Measurements from ENCODE around the gene EIF3C.
"Not testable (repeated sequence)": the region's sequence is repeated elsewhere in the genome, so short reads cannot be mapped to it uniquely, and the experiment has no call there.

The EIF3C gene, protein sequence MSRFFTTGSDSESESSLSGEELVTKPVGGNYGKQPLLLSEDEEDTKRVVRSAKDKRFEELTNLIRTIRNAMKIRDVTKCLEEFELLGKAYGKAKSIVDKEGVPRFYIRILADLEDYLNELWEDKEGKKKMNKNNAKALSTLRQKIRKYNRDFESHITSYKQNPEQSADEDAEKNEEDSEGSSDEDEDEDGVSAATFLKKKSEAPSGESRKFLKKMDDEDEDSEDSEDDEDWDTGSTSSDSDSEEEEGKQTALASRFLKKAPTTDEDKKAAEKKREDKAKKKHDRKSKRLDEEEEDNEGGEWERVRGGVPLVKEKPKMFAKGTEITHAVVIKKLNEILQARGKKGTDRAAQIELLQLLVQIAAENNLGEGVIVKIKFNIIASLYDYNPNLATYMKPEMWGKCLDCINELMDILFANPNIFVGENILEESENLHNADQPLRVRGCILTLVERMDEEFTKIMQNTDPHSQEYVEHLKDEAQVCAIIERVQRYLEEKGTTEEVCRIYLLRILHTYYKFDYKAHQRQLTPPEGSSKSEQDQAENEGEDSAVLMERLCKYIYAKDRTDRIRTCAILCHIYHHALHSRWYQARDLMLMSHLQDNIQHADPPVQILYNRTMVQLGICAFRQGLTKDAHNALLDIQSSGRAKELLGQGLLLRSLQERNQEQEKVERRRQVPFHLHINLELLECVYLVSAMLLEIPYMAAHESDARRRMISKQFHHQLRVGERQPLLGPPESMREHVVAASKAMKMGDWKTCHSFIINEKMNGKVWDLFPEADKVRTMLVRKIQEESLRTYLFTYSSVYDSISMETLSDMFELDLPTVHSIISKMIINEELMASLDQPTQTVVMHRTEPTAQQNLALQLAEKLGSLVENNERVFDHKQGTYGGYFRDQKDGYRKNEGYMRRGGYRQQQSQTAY

GRCh38 chr16:28711220-28712083 is at the start of gene EIF3C:
Gene EIF3C (plus strand): TSS chr16:28711464. CDS start chr16:28711687, 223 bp downstream.
- not testable (repeated sequence) for DNase-seq (ENCODE audit: low spot score)

DNA sequence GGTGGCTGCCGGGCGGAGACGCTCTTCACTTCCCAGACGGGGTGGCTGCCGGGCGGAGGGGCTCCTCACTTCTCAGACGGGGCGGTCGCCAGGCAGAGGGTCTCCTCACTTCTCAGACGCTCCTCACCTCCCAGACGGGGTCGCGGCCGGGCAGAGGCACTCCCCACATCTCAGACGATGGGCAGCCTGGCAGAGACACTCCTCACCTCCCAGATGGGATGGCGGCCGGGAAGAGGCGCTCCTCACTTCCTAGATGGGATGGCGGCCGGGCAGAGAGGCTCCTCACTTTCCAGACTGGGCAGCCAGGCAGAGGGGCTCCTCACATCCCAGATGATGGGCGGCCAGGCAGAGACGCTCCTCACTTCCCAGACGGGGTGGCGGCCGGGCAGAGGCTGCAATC is 45.0 kb upstream of the EIF3C start:
- DNase-seq (ENCODE audit: low spot score) = not testable (repeated sequence)

- not testable (repeated sequence) for DNase-seq (ENCODE audit: low spot score)
Measured at GRCh38 chr16:28667480-28667879, 43.8 kb upstream of the EIF3C start.

DNA sequence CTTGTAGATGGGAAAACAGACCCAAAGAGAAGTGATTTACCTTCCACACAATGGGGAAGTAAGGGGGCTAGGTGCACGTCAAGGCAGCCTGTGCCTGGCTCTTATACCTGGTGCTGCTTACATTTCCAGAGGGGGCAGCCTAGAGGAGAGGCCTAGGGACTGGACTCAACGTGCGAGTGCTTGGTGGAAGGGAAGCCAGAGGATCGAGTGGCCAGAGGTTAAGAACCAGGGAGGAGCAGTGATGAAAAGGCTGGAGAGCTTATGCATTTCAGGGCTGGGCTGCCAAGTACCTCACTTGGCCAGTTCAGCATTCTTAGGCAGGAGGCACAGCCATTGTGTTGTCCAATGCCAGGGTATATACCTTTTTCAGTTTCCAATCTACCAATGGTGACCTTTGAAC is 43.1 kb upstream of the EIF3C start:
- DNase-seq (ENCODE audit: low spot score) = not testable (repeated sequence)

- not testable (repeated sequence) for DNase-seq (ENCODE audit: low spot score)
Measured at GRCh38 chr16:28688327-28688952, 22.8 kb upstream of the EIF3C start.

- DNase-seq (ENCODE audit: low spot score) = not testable (repeated sequence)
Measured at GRCh38 chr16:28689425-28689824, 21.8 kb upstream of the EIF3C start.

- DNase-seq (ENCODE audit: low spot score) = not testable (repeated sequence)
Measured at GRCh38 chr16:28691722-28692121, 19.5 kb upstream of the EIF3C start.

DNA sequence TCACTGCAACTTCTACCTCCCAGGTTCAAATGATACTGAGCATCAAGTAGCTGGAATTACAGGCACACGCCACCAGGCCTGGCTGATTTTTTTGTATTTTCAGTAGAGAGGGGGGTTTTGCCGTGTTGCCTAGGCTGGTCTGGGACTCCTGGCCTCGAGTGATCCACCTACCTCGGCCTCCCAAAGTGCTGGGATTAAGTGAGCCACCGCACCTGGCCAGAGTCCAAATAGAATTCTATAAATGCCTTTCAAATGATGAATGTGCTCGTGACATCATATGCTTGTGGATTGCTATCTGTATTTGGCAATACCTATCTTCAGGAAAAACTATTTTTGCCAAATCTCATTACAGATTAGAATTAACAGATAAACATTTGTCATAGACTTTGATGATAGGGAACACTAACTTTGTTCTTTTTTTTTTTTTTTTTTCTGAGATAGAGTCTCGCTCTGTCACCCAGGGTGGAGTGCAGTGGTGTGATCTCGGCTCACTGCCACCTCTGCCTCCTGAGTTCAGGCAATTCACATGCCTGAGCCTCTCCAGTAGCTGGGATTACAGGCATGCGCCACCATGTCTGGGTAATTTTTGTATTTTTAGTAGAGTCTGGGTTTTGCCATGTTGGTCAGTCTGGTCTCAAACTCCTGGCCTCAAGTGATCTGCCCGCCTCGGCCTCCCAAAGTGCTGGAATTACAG is 17.9 kb upstream of the EIF3C start:
- DNase-seq (ENCODE audit: low spot score) = not testable (repeated sequence)

GRCh38 chr16:28699792-28700191 is 11.5 kb upstream of the EIF3C start:
- not testable (repeated sequence) for DNase-seq (ENCODE audit: low spot score)

DNA sequence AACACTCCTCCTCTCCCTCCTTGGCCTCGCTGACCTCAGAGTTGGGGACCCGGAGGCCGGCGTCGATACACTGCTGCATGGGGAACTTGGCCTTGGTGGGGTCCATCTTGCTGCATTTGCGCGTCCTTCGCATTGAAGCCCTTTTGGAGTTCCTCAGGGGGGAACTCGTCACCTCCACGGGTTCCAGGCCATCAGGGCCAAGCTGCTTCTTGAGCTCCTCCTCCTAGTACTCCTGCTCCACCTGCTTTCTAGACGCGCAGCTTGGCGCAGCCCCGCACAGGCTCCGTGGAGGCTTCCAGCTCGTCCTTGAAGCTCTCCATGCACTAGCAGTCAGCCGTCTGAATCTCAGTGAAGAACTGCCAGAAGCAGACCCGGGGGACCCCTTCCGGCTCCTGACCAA is 10.9 kb upstream of the EIF3C start:
- DNase-seq (ENCODE audit: low spot score) = not testable (repeated sequence)

- not testable (repeated sequence) for DNase-seq (ENCODE audit: low spot score)
Measured at GRCh38 chr16:28701384-28701783, 9.9 kb upstream of the EIF3C start.

GRCh38 chr16:28704246-28704645 is 7.0 kb upstream of the EIF3C start:
- not testable (repeated sequence) for DNase-seq (ENCODE audit: low spot score)

DNA sequence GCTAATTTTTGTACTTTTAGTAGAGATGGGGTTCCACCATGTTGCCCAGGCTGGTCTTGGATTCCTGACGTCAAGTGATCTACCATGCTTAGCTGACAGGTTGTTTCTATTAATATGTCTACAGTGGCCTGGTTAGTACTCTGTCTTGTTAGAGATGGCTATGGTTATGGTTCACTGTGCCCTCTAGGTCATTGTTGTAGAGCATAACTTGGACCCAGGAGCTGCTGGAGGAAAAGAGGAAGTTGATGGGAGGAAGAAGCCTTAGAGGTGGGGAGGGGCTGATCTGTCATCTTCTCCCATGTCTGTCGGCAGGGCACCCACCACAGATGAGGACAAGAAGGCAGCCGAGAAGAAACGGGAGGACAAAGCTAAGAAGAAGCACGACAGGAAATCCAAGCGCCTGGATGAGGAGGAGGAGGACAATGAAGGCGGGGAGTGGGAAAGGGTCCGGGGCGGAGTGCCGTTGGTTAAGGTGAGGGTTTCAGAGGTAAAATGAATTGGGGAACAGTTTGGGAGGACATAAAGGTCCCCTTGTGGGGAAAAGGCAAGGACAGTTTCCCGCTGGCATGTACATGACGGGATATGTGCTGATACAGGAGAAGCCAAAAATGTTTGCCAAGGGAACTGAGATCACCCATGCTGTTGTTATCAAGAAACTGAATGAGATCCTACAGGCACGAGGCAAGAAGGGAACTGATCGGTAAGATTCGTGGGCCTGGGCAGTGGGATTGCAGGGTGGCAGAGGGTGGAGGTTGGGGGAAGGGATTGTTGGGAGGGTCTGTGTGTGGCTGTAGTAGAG is 11.8 kb downstream of the EIF3C start:
- not testable (repeated sequence) for DNase-seq (ENCODE audit: low spot score)

DNA sequence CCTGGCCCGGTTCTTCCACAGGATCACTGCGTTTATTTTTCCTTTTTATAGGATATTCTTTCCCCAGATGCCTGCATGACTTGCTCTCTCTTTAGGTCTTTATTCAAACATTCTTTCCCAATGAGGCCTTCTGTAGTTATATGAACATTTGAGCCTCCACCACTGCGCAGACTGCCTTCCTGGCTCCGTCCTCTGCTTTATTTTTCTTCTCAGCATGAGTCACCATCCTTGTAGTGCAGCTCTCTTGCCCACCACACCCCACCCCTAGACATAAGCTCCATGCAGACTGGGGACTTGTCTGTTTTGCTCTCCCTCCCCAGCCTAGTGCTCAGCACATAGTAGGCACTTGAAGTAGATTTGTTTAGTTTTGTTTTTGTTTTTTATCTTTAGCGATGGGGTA is 20.0 kb downstream of the EIF3C start:
- DNase-seq (ENCODE audit: low spot score) = not testable (repeated sequence)

- not testable (repeated sequence) for DNase-seq (ENCODE audit: low spot score)
Measured at GRCh38 chr16:28732455-28733124, 21.3 kb downstream of the EIF3C start.

DNA sequence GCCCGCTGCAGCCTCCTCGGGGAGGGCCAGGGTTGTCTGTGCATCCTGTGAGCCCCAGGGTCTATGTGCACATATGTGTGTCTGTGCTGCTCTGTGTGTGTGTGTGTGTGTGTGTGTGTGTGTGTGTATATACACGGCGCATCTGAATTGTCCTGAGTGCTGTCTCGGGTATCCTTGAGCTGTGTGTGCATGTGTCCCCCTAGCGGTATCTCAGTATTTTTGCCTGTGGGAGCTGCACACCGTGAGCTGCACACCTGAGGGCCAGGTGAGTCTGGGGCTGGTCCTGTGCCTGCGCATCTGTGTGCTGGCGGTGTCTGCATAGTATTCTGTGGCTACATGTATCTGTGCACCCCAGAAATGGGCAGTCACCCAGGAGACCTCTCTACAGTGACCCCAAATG is 28.5 kb downstream of the EIF3C start:
- not testable (repeated sequence) for DNase-seq (ENCODE audit: low spot score)

GRCh38 chr16:28740631-28741030 is 29.4 kb downstream of the EIF3C start:
- not testable (repeated sequence) for DNase-seq (ENCODE audit: low spot score)

DNA sequence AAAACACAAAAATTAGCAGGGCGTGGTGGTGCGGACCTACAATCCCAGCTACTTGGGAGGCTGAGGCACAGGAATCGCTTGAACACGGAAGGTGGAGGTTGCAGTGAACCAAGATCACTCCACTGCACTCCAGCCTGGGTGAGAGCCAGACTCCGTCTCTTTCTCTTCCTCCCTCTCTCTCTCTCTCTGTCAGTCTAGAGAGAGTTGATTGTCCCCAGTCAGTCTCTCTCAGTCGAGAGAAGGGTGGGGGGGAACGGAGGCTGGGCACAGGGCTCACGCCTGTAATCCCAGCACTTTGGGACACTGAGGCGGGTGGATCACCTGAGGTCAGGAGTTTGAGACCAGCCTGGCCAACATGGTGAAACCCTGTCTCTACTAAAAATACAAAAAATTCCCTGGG is 30.0 kb downstream of the EIF3C start:
- DNase-seq (ENCODE audit: low spot score) = not testable (repeated sequence)
